ENCODE results near the gene DAP. TPM values are rescaled to one million over a fixed set of nuclear protein-coding genes. Genes with fewer than 3 reads are reported as not detected.

Gene DAP
- total and polyA plus RNA-seq, 5 donors from 2014 or later, result 39.8 to 64.2 (median 54.0) TPM

- H3K4me3 Mint-ChIP-seq, result no peak overlapping the region
- Histone ChIP-seq H3K27me3 (ENCODE audit: control insufficient read depth, insufficient read depth, low read length) (no peaks in the 10 kb centered on the region), H3K9me3 (ENCODE audit: control insufficient read depth in 2 of 2, low read length in 2 of 2) (no peaks in the 10 kb centered on the region), H3K4me1 (ENCODE audit: control insufficient read depth, insufficient read depth, low read length, poor library complexity, severe bottlenecking) (peaks cover 10% of the 10 kb centered on the region), H3K36me3 (ENCODE audit: control insufficient read depth, insufficient read depth, low read length) (peaks cover 9% of the 10 kb centered on the region), H3K27ac (ENCODE audit: insufficient read depth, low read length, poor library complexity, severe bottlenecking) (no peak overlapping the region), H3K4me3 (ENCODE audit: low read depth, low read length) (no peak overlapping the region)
- H3K4me1 Mint-ChIP-seq, result peaks cover 0 to 40% (median 27%) of the 10 kb centered on the region in 4 donors
- no peak for ATAC-seq (ENCODE audit: low read depth in 2 of 2)
- DNase-seq, result no peak
- H3K9me3 Mint-ChIP-seq, result no peaks in the 10 kb centered on the region
- H3K36me3 Mint-ChIP-seq, result peaks cover 19% of the 10 kb centered on the region
- H3K27me3 Mint-ChIP-seq, result no peaks in the 10 kb centered on the region
- peak overlapping the region in 1 of 3 donors; percentile 7 for H3K27ac Mint-ChIP-seq
Measured at GRCh38 chr5:10706326-10706725, 54.7 kb downstream of the DAP start.

- Histone ChIP-seq H3K9me3 (ENCODE audit: control insufficient read depth in 2 of 2, low read length in 2 of 2) (no peaks in the 10 kb centered on the region), H3K4me1 (ENCODE audit: control insufficient read depth, insufficient read depth, low read length, poor library complexity, severe bottlenecking) (peaks cover 10% of the 10 kb centered on the region), H3K27ac (ENCODE audit: insufficient read depth, low read length, poor library complexity, severe bottlenecking) (no peak overlapping the region), H3K4me3 (ENCODE audit: low read depth, low read length) (no peak overlapping the region), H3K36me3 (ENCODE audit: control insufficient read depth, insufficient read depth, low read length) (peaks cover 9% of the 10 kb centered on the region), H3K27me3 (ENCODE audit: control insufficient read depth, insufficient read depth, low read length) (no peaks in the 10 kb centered on the region)
- H3K9me3 Mint-ChIP-seq, result no peaks in the 10 kb centered on the region
- H3K4me1 Mint-ChIP-seq, result peaks cover 0 to 38% (median 26%) of the 10 kb centered on the region in 4 donors
- no peak overlapping the region for H3K4me3 Mint-ChIP-seq
- no peak for DNase-seq
- no peak for ATAC-seq (ENCODE audit: low read depth in 2 of 2)
- no peaks in the 10 kb centered on the region for H3K27me3 Mint-ChIP-seq
- peak overlapping the region; percentile 28 to 55 (median 31) for H3K27ac Mint-ChIP-seq
- peaks cover 16% of the 10 kb centered on the region for H3K36me3 Mint-ChIP-seq
Measured at GRCh38 chr5:10705747-10706146, 55.3 kb downstream of the DAP start.

GRCh38 chr5:10704949-10705621 is 55.9 kb downstream of the DAP start:
- Mint-ChIP-seq H3K36me3 (peaks cover 16% of the 10 kb centered on the region), H3K4me3 (no peak overlapping the region), H3K27me3 (no peaks in the 10 kb centered on the region), H3K27ac (peak overlapping the region in 2 of 3 donors; percentile 31 to 55), H3K9me3 (no peaks in the 10 kb centered on the region), H3K4me1 (peaks cover 0 to 39% (median 26%) of the 10 kb centered on the region in 4 donors)
- no peaks in the 10 kb centered on the region for H3K27me3 ChIP-seq (ENCODE audit: control insufficient read depth, insufficient read depth, low read length)
- H3K36me3 ChIP-seq (ENCODE audit: control insufficient read depth, insufficient read depth, low read length), result peaks cover 9% of the 10 kb centered on the region
- peaks cover 10% of the 10 kb centered on the region for H3K4me1 ChIP-seq (ENCODE audit: control insufficient read depth, insufficient read depth, low read length, poor library complexity, severe bottlenecking)
- peak in 1 of 2 donors; percentile 23 for ATAC-seq (ENCODE audit: low read depth in 2 of 2)
- no peaks in the 10 kb centered on the region for H3K9me3 ChIP-seq (ENCODE audit: control insufficient read depth in 2 of 2, low read length in 2 of 2)
- DNase-seq, result peak in 1 of 3 donors; percentile 27
- no peak overlapping the region for H3K27ac ChIP-seq (ENCODE audit: insufficient read depth, low read length, poor library complexity, severe bottlenecking)
- H3K4me3 ChIP-seq (ENCODE audit: low read depth, low read length), result no peak overlapping the region

GRCh38 chr5:10703676-10704075 is 57.4 kb downstream of the DAP start:
- peak overlapping the region in 1 of 3 donors; percentile 63 for H3K27ac Mint-ChIP-seq
- Histone ChIP-seq H3K36me3 (ENCODE audit: control insufficient read depth, insufficient read depth, low read length) (peaks cover 9% of the 10 kb centered on the region), H3K4me3 (ENCODE audit: low read depth, low read length) (no peak overlapping the region)

GRCh38 chr5:10702911-10703491 is 58.0 kb downstream of the DAP start:
- H3K27me3 ChIP-seq (ENCODE audit: control insufficient read depth, insufficient read depth, low read length), result no peaks in the 10 kb centered on the region
- DNase-seq, result no peak
- H3K4me1 ChIP-seq (ENCODE audit: control insufficient read depth, insufficient read depth, low read length, poor library complexity, severe bottlenecking), result peaks cover 10% of the 10 kb centered on the region
- peaks cover 9% of the 10 kb centered on the region for H3K36me3 ChIP-seq (ENCODE audit: control insufficient read depth, insufficient read depth, low read length)
- H3K36me3 Mint-ChIP-seq, result peaks cover 14% of the 10 kb centered on the region
- H3K27ac Mint-ChIP-seq, result peak overlapping the region in 1 of 3 donors; percentile 23
- H3K4me1 Mint-ChIP-seq, result peaks cover 0 to 46% (median 32%) of the 10 kb centered on the region in 4 donors
- ATAC-seq (ENCODE audit: low read depth in 2 of 2), result no peak
- H3K4me3 Mint-ChIP-seq, result no peak overlapping the region
- H3K27me3 Mint-ChIP-seq, result no peaks in the 10 kb centered on the region
- no peaks in the 10 kb centered on the region for H3K9me3 ChIP-seq (ENCODE audit: control insufficient read depth in 2 of 2, low read length in 2 of 2)
- H3K9me3 Mint-ChIP-seq, result no peaks in the 10 kb centered on the region
- H3K4me3 ChIP-seq (ENCODE audit: low read depth, low read length), result no peak overlapping the region
- no peak overlapping the region for H3K27ac ChIP-seq (ENCODE audit: insufficient read depth, low read length, poor library complexity, severe bottlenecking)

More at GRCh38 chr5:10703676-10704075, 57.4 kb downstream of the DAP start:
- peaks cover 20% of the 10 kb centered on the region for H3K36me3 Mint-ChIP-seq
- ATAC-seq (ENCODE audit: low read depth in 2 of 2), result no peak
- Histone ChIP-seq H3K4me1 (ENCODE audit: control insufficient read depth, insufficient read depth, low read length, poor library complexity, severe bottlenecking) (peaks cover 10% of the 10 kb centered on the region), H3K27me3 (ENCODE audit: control insufficient read depth, insufficient read depth, low read length) (no peaks in the 10 kb centered on the region), H3K9me3 (ENCODE audit: control insufficient read depth in 2 of 2, low read length in 2 of 2) (no peaks in the 10 kb centered on the region), H3K27ac (ENCODE audit: insufficient read depth, low read length, poor library complexity, severe bottlenecking) (no peak overlapping the region)
- H3K4me3 Mint-ChIP-seq, result no peak overlapping the region
- no peaks in the 10 kb centered on the region for H3K27me3 Mint-ChIP-seq
- peaks cover 0 to 49% (median 28%) of the 10 kb centered on the region in 4 donors for H3K4me1 Mint-ChIP-seq
- no peaks in the 10 kb centered on the region for H3K9me3 Mint-ChIP-seq
- no peak for DNase-seq

GRCh38 chr5:10702040-10702629 is 58.9 kb downstream of the DAP start:
- H3K4me1 Mint-ChIP-seq, result peaks cover 0 to 42% (median 32%) of the 10 kb centered on the region in 4 donors
- peaks cover 13% of the 10 kb centered on the region for H3K36me3 Mint-ChIP-seq
- no peaks in the 10 kb centered on the region for H3K9me3 Mint-ChIP-seq
- Histone ChIP-seq H3K27ac (ENCODE audit: insufficient read depth, low read length, poor library complexity, severe bottlenecking) (no peak overlapping the region), H3K4me3 (ENCODE audit: low read depth, low read length) (no peak overlapping the region), H3K36me3 (ENCODE audit: control insufficient read depth, insufficient read depth, low read length) (peaks cover 9% of the 10 kb centered on the region), H3K27me3 (ENCODE audit: control insufficient read depth, insufficient read depth, low read length) (no peaks in the 10 kb centered on the region), H3K9me3 (ENCODE audit: control insufficient read depth in 2 of 2, low read length in 2 of 2) (no peaks in the 10 kb centered on the region), H3K4me1 (ENCODE audit: control insufficient read depth, insufficient read depth, low read length, poor library complexity, severe bottlenecking) (peaks cover 10% of the 10 kb centered on the region)
- no peak for DNase-seq
- no peak overlapping the region for H3K4me3 Mint-ChIP-seq
- peak overlapping the region in 2 of 3 donors; percentile 4 to 23 for H3K27ac Mint-ChIP-seq
- ATAC-seq (ENCODE audit: low read depth in 2 of 2), result no peak
- no peaks in the 10 kb centered on the region for H3K27me3 Mint-ChIP-seq

GRCh38 chr5:10701567-10702039 is 59.4 kb downstream of the DAP start:
- Histone ChIP-seq H3K4me3 (ENCODE audit: low read depth, low read length) (no peak overlapping the region), H3K36me3 (ENCODE audit: control insufficient read depth, insufficient read depth, low read length) (peaks cover 9% of the 10 kb centered on the region), H3K27ac (ENCODE audit: insufficient read depth, low read length, poor library complexity, severe bottlenecking) (no peak overlapping the region), H3K4me1 (ENCODE audit: control insufficient read depth, insufficient read depth, low read length, poor library complexity, severe bottlenecking) (peaks cover 10% of the 10 kb centered on the region), H3K27me3 (ENCODE audit: control insufficient read depth, insufficient read depth, low read length) (no peaks in the 10 kb centered on the region), H3K9me3 (ENCODE audit: control insufficient read depth in 2 of 2, low read length in 2 of 2) (no peaks in the 10 kb centered on the region)
- ATAC-seq (ENCODE audit: low read depth in 2 of 2) (no peak), DNase-seq (peak; percentile 6 to 42 (median 24))
- H3K27me3 Mint-ChIP-seq, result no peaks in the 10 kb centered on the region
- H3K36me3 Mint-ChIP-seq, result peaks cover 15% of the 10 kb centered on the region
- H3K27ac Mint-ChIP-seq, result no peak overlapping the region
- no peak overlapping the region for H3K4me3 Mint-ChIP-seq
- H3K4me1 Mint-ChIP-seq, result peaks cover 0 to 44% (median 32%) of the 10 kb centered on the region in 4 donors
- H3K9me3 Mint-ChIP-seq, result no peaks in the 10 kb centered on the region

All from CD4-positive, CD25-positive, alpha-beta regulatory T cell (primary cell).